Kidney (tissue), 14 donors: ENCODE data around the gene RORB. TPM values are rescaled to one million over a fixed set of nuclear protein-coding genes. Genes with fewer than 3 reads are reported as not detected.

Source experiments
- DNase-seq, 5 donors: peaks; one replicate each; pipeline ENCODE4 v3.0.0-alpha.2; 2013 to 2020
- FAIRE-seq: peaks from 2 replicates; lab custom pipeline; 2012; peaks lifted over from hg19 to GRCh38; lab: Jason Lieb, UNC
- H3K27ac ChIP-seq, 2 donors: one replicate each; pipeline ENCODE4 v1.7.0; 2013; ENCODE audit warnings: low read depth in 2 of 2, low read length in 2 of 2, inconsistent platforms in 1 of 2
- H3K27me3 ChIP-seq: one replicate; pipeline ENCODE4 v1.7.1; 2013; ENCODE audit warnings: low read length, inconsistent platforms; ENCODE audit not compliant: control insufficient read depth, insufficient read depth
- H3K36me3 ChIP-seq, 3 donors: one replicate each; pipeline versions ENCODE4 v1.7.0 to v1.7.1; 2013; ENCODE audit warnings: low read length in 3 of 3, control low read depth in 1 of 3, inconsistent platforms in 1 of 3; ENCODE audit not compliant: insufficient read depth in 3 of 3, control insufficient read depth in 2 of 3
- H3K4me1 ChIP-seq, 3 donors: one replicate each; pipeline versions ENCODE4 v1.7.0 to v1.7.1; 2013; ENCODE audit warnings: low read length in 3 of 3, inconsistent platforms in 1 of 3, low read depth in 1 of 3; ENCODE audit not compliant: control insufficient read depth in 2 of 3, insufficient read depth in 2 of 3
- H3K4me3 ChIP-seq, 3 donors: one replicate each; pipeline versions ENCODE4 v1.7.0 to v1.8.1; 2013; ENCODE audit warnings: low read length in 3 of 3, control low read depth in 1 of 3, inconsistent platforms in 1 of 3
- H3K9ac ChIP-seq, 3 donors: one replicate each; pipeline versions ENCODE4 v1.7.0 to v1.7.1; 2013; ENCODE audit warnings: low read length in 3 of 3, control low read depth in 1 of 3, inconsistent platforms in 1 of 3
- H3K9me3 ChIP-seq, 3 donors: one replicate each; pipeline versions ENCODE4 v1.7.0 to v1.7.1; 2013; ENCODE audit warnings: low read length in 3 of 3, control low read depth in 1 of 3, inconsistent platforms in 1 of 3; ENCODE audit not compliant: control insufficient read depth in 2 of 3, insufficient read depth in 1 of 3
- intact Hi-C: fragments of 100-400 bp; cut with DNase I; formaldehyde crosslinking; loops from one replicate; pipeline ENCODE4 v1.11.1; 2022
- polyA plus RNA-seq: library from polyadenylated mRNA; stranded (reverse); fragments of 350-450 nt; fragmentation: Illumina TruSeq; extraction: RNeasy Lipid Tissue Mini Kit (QIAGEN cat#74804); gene quantifications from one replicate; pipeline ENCODE4 v1.2.3, GENCODE V29; 2014; ENCODE audit warnings: low read depth, low replicate concordance; ENCODE audit not compliant: insufficient read depth
- total RNA-seq: library from RNA; stranded (reverse); fragmentation: NEBNext Ultra II Directional; extraction: Animal tissue kit (Norgen Biotek cat#: 25700); gene quantifications from one replicate; pipeline ENCODE4 v1.2.1, GENCODE V29; 2021
- TF ChIP-seq, protein P1 (sequence below): IDR thresholded peaks from 3 replicates; pipeline ENCODE4 v1.5.1; 2012; ENCODE audit warnings: mild to moderate bottlenecking, moderate library complexity, borderline replicate concordance; ENCODE audit not compliant: insufficient read depth; ENCODE audit errors: extremely low read depth
- donor health status: control.
- donor health status: control.
- donor health status: control.
- donor health status: control.
- donor health status: control.
- donor health status: DM: yes; HTN: yes; CAD: no.
- donor health status: Normal renal cell carcinoma (clear cell type).

The RORB gene
- total and polyA plus RNA-seq, 2 donors from 2014 or later = 0.11 to 0.41 TPM

DNA sequence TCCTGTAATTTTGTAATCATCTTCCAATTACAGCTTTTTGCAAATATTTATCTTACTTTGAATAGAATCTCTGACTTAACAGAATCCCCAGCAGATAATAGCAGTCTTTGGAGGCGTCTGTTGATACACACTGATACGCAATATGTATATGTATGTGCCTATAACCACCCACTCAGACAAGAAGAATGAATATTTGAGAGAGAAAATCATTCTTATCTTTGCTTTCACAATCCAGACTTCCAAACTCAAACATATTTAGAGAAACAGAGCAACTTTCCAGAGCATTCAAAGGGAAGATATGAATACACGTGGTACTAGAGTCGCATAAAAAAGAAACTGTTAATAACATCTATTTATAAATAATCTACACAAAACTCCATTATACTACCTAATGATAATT, 6.1 kb downstream of the RORB start:
- Histone ChIP-seq H3K4me3 (no peak overlapping the region), H3K9ac (no peak overlapping the region), H3K36me3 (no peaks in the 10 kb centered on the region), H3K9me3 (no peaks in the 10 kb centered on the region), H3K27ac (no peak overlapping the region), H3K4me1 (peaks cover 0 to 9% (median 0%) of the 10 kb centered on the region in 3 donors), H3K27me3 (peaks cover 29% of the 10 kb centered on the region)
- intact Hi-C loops = no loop called here
- no peak for DNase-seq
- FAIRE-seq = no peak
- TF ChIP-seq, protein P1, sequence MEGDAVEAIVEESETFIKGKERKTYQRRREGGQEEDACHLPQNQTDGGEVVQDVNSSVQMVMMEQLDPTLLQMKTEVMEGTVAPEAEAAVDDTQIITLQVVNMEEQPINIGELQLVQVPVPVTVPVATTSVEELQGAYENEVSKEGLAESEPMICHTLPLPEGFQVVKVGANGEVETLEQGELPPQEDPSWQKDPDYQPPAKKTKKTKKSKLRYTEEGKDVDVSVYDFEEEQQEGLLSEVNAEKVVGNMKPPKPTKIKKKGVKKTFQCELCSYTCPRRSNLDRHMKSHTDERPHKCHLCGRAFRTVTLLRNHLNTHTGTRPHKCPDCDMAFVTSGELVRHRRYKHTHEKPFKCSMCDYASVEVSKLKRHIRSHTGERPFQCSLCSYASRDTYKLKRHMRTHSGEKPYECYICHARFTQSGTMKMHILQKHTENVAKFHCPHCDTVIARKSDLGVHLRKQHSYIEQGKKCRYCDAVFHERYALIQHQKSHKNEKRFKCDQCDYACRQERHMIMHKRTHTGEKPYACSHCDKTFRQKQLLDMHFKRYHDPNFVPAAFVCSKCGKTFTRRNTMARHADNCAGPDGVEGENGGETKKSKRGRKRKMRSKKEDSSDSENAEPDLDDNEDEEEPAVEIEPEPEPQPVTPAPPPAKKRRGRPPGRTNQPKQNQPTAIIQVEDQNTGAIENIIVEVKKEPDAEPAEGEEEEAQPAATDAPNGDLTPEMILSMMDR = no peak

- H3K27me3 ChIP-seq = peaks cover 29% of the 10 kb centered on the region
- TF ChIP-seq, protein P1 = no peak
- FAIRE-seq (no peak), DNase-seq (no peak)
- no peak overlapping the region for H3K27ac ChIP-seq
- H3K36me3 ChIP-seq = no peaks in the 10 kb centered on the region
- intact Hi-C loops = no loop called here
- no peak overlapping the region for H3K9ac ChIP-seq
- no peak overlapping the region for H3K4me3 ChIP-seq
- no peaks in the 10 kb centered on the region for H3K9me3 ChIP-seq
- peaks cover 0 to 5% (median 0%) of the 10 kb centered on the region in 3 donors for H3K4me1 ChIP-seq
Measured at GRCh38 chr9:74503666-74504065, 6.5 kb downstream of the RORB start.

- no peaks in the 10 kb centered on the region for H3K27me3 ChIP-seq
- H3K4me1 ChIP-seq = no peaks in the 10 kb centered on the region
- TF ChIP-seq, protein P1 = no peak
- no peaks in the 10 kb centered on the region for H3K36me3 ChIP-seq
- no peak overlapping the region for H3K4me3 ChIP-seq
- H3K9ac ChIP-seq = no peak overlapping the region
- DNase-seq (no peak), FAIRE-seq (no peak)
- no peaks in the 10 kb centered on the region for H3K9me3 ChIP-seq
- intact Hi-C loops = no loop called here
- no peak overlapping the region for H3K27ac ChIP-seq
Measured at GRCh38 chr9:74511333-74511732, 14.2 kb downstream of the RORB start.

GRCh38 chr9:74512416-74512815, 15.3 kb downstream of the RORB start:
- FAIRE-seq = no peak

More at GRCh38 chr9:74512416-74512815, 15.3 kb downstream of the RORB start:
- Histone ChIP-seq H3K27ac (no peak overlapping the region), H3K9me3 (no peaks in the 10 kb centered on the region), H3K9ac (no peak overlapping the region), H3K4me1 (no peaks in the 10 kb centered on the region), H3K4me3 (no peak overlapping the region), H3K36me3 (no peaks in the 10 kb centered on the region), H3K27me3 (no peaks in the 10 kb centered on the region)
- no peak for DNase-seq
- TF ChIP-seq, protein P1 = no peak
- intact Hi-C loops = no loop called here
